Thyroid gland (tissue), 4 donors: ENCODE data around the gene TFB1M.

Source experiments
- CTCF ChIP-seq, 6 experiments: fragments of 200-600 bp in 3 of 6; fragments of 450-650 bp in 3 of 6; sonication (generic) in 3 of 6; IDR thresholded peaks; one replicate each; pipeline ENCODE4 v1.5.1; 2016 to 2019; ENCODE audit warnings: antibody characterized with exemption in 6 of 6, mild to moderate bottlenecking in 2 of 6, inconsistent platforms in 1 of 6, moderate library complexity in 1 of 6
- POLR2A ChIP-seq, 2 donors: fragments of 450-650 bp; IDR thresholded peaks; one replicate each; pipeline ENCODE4 v1.6.1; 2017; ENCODE audit warnings: antibody characterized with exemption in 2 of 2, mild to moderate bottlenecking in 2 of 2, moderate library complexity in 1 of 2

GRCh38 chr6:155221086-155221485 lies 93.2 kb downstream of the TFB1M start:
- no peak for TF ChIP-seq CTCF (IDR thresholded peaks at IDR 0.05)
- TF ChIP-seq POLR2A (IDR thresholded peaks at IDR 0.05) = no peak
